Erythroblast (primary cell): ENCODE results near the gene MOCOS.

Experiments
- DNase-seq, 2 experiments: peaks; one replicate each; lab custom pipeline; 2025; lab: John Stamatoyannopoulos, UW
- GATA1 ChIP-seq: IDR thresholded peaks from 2 replicates; pipeline ENCODE4 v1.6.1; 2011; ENCODE audit warnings: low read depth, mild to moderate bottlenecking, control low read depth, low read length, moderate library complexity
- POLR2A ChIP-seq: IDR thresholded peaks from 2 replicates; pipeline ENCODE4 v1.6.1; 2011; ENCODE audit warnings: mild to moderate bottlenecking, low read length

MOCOS gene, protein sequence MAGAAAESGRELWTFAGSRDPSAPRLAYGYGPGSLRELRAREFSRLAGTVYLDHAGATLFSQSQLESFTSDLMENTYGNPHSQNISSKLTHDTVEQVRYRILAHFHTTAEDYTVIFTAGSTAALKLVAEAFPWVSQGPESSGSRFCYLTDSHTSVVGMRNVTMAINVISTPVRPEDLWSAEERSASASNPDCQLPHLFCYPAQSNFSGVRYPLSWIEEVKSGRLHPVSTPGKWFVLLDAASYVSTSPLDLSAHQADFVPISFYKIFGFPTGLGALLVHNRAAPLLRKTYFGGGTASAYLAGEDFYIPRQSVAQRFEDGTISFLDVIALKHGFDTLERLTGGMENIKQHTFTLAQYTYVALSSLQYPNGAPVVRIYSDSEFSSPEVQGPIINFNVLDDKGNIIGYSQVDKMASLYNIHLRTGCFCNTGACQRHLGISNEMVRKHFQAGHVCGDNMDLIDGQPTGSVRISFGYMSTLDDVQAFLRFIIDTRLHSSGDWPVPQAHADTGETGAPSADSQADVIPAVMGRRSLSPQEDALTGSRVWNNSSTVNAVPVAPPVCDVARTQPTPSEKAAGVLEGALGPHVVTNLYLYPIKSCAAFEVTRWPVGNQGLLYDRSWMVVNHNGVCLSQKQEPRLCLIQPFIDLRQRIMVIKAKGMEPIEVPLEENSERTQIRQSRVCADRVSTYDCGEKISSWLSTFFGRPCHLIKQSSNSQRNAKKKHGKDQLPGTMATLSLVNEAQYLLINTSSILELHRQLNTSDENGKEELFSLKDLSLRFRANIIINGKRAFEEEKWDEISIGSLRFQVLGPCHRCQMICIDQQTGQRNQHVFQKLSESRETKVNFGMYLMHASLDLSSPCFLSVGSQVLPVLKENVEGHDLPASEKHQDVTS

DNA sequence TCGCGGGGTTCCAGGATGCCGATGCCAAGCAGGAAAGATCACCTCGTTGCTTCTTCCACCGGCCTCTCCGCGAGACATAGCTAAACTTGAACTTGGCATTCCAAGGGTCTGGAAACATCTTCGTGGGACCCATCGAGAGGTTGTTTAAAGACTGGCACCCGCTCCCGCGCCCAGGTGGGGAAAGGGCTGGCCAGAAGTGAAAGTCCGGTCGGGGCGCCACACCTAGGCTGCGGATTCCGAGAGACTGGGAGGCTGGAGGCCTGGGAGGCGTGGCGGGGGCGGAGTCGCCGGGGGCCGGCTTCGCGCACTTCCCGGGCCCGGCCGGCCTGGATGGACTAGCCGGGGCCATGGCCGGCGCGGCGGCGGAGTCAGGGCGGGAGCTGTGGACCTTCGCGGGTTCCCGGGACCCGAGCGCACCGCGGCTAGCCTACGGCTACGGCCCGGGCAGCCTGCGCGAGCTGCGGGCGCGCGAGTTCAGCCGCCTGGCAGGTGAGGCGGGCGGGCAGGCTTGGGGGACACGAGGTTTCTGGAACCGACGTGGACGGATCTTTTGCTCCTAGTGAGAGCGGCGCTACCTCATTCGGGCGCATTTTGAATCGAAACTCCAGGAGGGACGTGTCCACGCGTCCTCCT lies at the start of gene MOCOS:
MOCOS (plus strand) TSS at position 305 of the 633 bp plus-strand sequence; CDS start at position 348, 43 bp downstream.
- TF ChIP-seq POLR2A: no peak
- no peak for TF ChIP-seq GATA1
- DNase-seq: peak; percentile 63 to 79

DNA sequence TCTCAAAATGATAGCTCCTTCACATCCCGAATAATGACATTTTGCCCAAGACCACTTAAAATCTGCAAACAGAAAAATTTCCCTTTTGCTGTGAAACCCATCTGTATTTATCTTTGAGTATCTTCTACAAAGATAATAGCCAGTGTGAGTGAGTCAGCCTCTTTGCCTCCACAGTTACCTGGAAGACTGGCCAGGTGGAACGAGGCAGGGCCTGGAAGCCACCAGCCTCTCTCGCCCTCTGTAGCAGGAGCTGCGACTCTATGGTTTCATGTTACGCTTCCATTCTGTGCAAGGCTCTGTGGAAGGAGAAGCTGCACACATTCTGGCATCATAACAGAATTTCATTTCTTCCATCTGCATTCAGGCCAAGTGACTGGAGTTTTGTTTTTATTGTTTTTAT lies 48.1 kb upstream of the MOCOS start:
- TF ChIP-seq POLR2A: no peak
- TF ChIP-seq GATA1: no peak
- DNase-seq: no peak

DNA sequence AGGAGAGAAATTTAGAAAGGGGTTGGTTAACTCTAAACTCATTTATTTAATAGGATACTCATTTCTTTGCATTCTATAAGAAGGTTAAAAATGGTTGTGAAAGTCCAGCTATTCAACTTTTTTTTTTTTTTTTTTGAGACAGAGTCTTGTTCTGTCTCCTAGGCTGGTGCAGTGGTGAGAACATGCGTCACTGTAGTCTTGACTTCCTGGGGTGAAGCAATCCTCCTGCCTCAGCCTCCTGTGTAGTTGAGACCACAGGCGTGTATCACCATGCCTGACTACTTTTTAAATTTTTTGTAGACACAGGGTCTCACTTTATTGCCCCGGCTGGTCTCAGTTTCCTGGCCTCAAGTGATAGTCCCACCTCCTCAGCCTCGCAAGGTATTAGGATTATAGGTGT lies 45.7 kb upstream of the MOCOS start:
- TF ChIP-seq GATA1 (no peak), POLR2A (no peak)
- DNase-seq: no peak

DNA sequence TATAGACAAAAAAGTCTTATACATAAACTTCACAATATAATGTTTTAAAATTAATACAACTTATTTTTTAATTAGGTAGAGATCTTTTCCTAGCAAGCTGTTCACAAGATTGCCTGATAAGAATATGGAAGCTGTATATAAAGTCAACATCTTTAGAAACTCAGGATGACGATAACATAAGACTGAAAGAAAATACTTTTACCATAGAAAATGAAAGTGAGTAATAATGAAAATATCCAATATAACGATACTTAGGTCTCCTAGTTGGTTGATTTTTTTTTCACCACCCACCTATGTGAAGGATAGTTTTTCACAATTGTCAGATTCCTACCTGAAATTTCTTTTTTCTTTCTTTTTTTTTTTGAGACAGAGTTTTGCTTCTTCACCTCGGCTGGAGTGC lies 44.5 kb upstream of the MOCOS start:
- no peak for DNase-seq
- TF ChIP-seq GATA1 (no peak), POLR2A (no peak)

DNA sequence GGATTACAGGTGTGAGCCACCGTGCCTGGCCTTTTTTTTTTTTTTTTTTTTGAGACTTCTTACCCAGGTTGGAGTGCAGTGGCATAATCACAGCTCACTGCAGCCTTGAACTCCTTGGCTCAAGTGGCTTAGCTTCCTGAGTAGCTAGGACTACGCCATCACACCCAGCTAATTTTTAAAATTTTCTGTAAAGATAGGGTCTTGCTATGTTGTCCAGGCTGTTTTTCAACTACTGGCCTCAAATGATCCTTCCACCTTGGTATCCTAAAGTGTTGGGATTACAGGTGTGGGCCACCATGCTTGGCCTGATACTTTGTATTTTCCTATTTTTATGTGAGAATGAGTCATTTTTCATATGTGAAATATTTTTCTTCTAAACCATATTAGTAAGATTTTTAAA lies 43.9 kb upstream of the MOCOS start:
- DNase-seq: no peak
- no peak for TF ChIP-seq GATA1
- TF ChIP-seq POLR2A: no peak

DNA sequence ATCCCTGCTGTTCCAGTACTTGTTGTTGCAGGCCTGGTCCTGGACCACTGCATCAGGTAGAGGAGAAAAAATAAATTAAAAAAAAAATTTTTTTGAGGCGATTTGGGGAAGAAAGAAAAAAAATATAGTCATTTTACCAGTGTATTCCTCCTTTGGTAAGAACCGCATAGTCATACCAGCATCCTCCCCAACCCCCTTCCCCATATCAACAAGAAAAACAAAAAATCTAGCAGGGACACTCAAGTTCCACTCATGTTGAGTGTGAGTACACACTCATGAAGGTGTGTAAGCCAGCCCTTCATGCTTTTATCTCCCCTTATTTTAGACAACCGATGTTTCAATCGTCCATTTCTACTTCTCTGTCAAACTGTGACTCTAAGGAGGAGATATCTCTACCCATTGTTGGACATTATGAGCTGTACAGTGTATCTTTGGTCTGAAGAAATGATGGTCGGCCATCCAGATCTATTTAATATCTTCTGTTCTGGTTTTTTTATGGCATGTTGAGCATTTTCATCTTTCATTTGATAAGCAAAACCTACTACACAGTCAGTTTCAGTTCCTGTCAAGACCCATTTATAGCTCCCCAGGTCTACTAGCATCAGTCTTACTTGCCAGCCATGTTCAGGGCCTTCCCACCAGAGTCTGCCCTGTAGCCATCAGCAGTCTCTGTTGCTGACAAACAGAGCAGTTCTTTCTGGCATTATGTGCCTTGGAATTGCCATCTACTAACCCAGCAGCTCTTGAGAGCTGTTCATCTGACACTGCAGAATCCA lies 37.6 kb upstream of the MOCOS start:
- no peak for TF ChIP-seq GATA1
- TF ChIP-seq POLR2A: no peak
- no peak for DNase-seq

DNA sequence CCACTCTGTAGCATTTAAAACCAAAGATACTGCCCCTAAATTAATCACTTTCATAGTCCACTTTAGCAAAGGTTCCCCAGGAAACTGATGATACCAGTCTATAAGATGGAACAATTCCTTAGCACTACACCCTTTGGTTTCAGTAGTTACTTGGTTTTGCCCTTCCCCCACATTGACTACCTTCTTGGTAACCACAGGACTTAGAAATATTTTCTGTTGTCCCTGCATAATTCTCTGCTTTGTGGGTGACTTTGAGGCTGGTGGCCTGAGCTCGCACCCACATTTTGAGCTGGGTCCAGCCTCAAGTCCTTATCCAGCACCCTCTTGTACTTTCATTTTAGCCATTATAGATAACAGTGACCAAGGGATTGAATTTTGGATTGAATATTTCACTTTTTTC lies 34.5 kb upstream of the MOCOS start:
- no peak for DNase-seq
- no peak for TF ChIP-seq GATA1

DNA sequence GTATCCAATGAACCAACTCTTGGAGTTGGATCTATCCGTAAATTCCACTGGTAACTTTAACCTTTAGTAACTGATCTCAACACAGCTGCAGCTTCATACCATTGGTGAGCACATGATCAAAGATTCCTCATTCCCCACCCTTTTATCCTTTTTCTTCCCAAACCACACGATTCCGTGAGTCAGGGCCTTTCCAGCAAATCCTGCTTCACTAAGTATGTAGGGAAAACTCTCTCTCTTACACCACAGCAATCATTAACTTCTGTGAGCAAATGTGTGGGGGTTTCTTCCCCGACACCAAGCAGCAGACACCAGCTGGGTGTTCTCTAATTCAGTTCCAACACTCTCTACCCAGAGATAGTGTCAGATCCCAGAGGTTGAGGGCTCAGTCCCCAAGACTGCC lies 34.1 kb upstream of the MOCOS start:
- DNase-seq: no peak
- TF ChIP-seq GATA1 (no peak), POLR2A (no peak)

DNA sequence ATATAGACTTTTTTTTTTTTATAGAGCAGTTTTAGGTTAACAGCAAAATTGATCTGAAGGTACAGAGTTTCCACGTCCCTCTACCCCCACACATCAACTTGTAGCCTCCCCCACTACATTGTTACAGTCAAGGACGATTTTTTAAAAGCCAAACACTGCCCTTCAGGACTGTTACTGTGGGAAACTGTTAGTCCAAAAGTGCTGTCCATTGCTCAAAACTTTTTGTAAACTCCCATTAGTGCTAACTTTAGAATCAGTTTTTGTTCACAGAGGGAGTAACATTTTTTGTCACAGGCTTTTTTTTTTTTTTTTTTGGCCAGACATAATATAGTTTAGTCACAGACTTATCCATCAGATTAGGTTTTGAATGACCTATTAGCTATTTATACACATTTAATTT lies 33.5 kb upstream of the MOCOS start:
- TF ChIP-seq POLR2A (no peak), GATA1 (no peak)
- DNase-seq: no peak

DNA sequence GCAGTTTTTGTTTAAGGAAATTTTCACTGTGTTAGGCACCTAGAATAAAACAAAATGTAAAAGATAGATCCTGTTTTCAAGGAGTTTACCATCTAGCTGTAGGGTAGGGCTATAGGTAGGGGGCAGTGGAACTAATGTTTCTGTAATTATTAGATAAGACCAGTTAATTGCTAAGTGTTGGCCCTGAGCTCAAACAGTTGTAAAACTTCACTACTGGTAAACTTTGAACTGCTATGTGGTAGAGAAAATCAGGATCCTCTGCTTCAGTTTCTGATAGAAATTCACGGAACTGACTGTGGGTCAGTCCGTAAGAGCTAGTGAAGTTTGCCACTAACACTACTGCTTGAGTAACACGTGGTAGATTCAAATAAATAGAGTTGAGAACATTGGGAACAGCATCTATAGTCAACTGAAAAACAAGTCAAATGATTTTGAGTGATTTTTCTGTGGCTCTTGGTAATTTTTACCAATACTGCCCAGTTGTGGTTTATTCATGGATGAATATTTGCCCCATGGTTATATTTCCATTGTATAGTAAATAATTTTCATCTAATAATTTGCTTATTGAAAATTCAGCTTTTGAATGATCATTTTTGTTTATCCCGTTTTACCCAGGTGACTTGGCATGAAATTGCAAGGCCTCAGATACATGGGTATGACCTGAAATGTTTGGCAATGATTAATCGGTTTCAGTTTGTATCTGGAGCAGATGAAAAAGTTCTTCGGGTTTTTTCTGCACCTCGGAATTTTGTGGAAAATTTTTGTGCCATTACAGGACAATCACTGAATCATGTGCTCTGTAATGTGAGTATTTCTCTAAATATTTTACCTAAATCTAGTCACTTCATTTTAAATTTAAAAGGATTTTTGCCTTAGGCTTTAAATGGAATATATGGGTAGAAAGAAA lies 31.2 kb upstream of the MOCOS start:
- no peak for DNase-seq
- TF ChIP-seq GATA1 (no peak), POLR2A (no peak)

DNA sequence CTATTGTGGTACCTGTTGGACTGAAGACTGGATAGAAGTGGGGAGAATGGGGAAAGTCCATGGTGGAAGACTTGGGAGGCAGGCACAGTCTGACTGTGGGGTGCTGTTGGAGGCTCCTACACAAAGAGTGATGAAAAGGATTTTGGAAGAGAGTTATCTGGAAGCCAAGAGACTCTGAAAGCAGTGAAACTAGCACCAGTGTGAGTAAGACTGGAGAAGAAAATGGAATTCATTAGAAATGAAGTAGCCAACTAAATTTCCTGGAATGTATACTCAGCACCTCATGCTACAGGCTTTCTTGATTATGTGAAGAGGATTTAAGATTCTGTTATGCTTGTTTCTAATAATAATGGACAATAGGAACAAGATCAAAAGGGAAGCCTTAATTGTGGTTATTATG lies 29.9 kb upstream of the MOCOS start:
- DNase-seq: no peak
- TF ChIP-seq POLR2A: no peak
- no peak for TF ChIP-seq GATA1

DNA sequence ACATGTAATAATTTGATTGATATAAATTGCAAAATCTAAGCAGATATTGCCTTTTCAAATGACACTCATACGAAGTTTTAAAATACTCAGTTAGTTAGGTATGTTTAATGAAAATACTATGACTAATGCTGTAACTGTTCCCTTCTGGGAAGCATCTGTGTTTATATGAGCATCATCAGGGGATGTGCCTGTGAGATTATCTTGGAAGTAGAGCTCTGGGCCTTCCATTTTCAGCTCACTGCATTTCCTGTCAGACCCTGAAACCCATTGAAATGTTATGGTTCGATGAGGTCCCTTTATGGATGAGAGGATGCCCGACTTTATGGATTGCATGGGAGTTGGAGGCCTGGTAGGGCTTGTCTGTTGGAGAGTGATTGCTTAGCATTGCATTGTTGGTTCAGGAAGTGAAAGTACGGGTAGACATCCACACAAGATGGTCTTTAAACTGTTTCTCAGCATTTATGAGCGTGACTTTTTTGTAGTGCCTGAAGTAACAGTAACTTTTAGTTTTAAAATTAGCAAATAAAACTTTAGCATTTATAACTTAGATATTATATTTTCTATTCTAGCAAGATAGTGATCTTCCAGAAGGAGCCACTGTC lies 28.9 kb upstream of the MOCOS start:
- TF ChIP-seq POLR2A: no peak
- no peak for TF ChIP-seq GATA1
- DNase-seq: no peak
